RWPE2 (cell line): Measurements from ENCODE around the gene SEC14L6.

Experiments
- ATAC-seq: fragments of 200-7000 bp; cut with Tn5 transposase; 3 replicates; pipeline ENCODE4 v1.9.1; 2021; ENCODE audit warnings: low read depth
- DNase-seq: peaks from one replicate; pipeline ENCODE4 v3.0.0-alpha.2; 2020; ENCODE audit warnings: low spot score
- H3K27ac ChIP-seq: fragments of 450-650 bp; 2 replicates; pipeline ENCODE4 v1.5.1; 2017; ENCODE audit warnings: mild to moderate bottlenecking; ENCODE audit not compliant: poor library complexity, severe bottlenecking
- H3K27me3 ChIP-seq: fragments of 250-450 bp; sonication (Bioruptor Pico); 2 replicates; pipeline ENCODE4 v1.5.1; 2021; ENCODE audit warnings: mild to moderate bottlenecking, moderate library complexity; ENCODE audit not compliant: insufficient read depth, poor library complexity, severe bottlenecking
- H3K36me3 ChIP-seq: fragments of 250-450 bp; sonication (Bioruptor Pico); 2 replicates; pipeline ENCODE4 v1.5.1; 2020; ENCODE audit warnings: low read depth, mild to moderate bottlenecking, moderate library complexity
- H3K4me1 ChIP-seq: fragments of 250-450 bp; sonication (Bioruptor Pico); 2 replicates; pipeline ENCODE4 v1.5.1; 2021; ENCODE audit warnings: mild to moderate bottlenecking, moderate library complexity; ENCODE audit not compliant: insufficient read depth, poor library complexity, severe bottlenecking
- H3K4me3 ChIP-seq: fragments of 250-450 bp; sonication (Bioruptor Pico); 2 replicates; pipeline ENCODE4 v1.5.1; 2021; ENCODE audit warnings: mild to moderate bottlenecking, moderate library complexity; ENCODE audit not compliant: severe bottlenecking
- H3K9me3 ChIP-seq: fragments of 250-450 bp; sonication (Bioruptor Pico); 2 replicates; pipeline ENCODE4 v1.5.1; 2021; ENCODE audit warnings: mild to moderate bottlenecking, moderate library complexity; ENCODE audit not compliant: severe bottlenecking
- CTCF ChIP-seq: fragments of 450-650 bp; IDR thresholded peaks from one replicate; pipeline ENCODE4 v1.5.1; 2017; ENCODE audit warnings: mild to moderate bottlenecking, moderate library complexity; ENCODE audit not compliant: poor library complexity, severe bottlenecking

SEC14L6 gene

GRCh38 chr22:30586414-30586813 lies 39.9 kb upstream of the SEC14L6 start:
- Histone ChIP-seq H3K4me3 (no peak overlapping the region), H3K36me3 (peaks cover 84% of the 10 kb centered on the region), H3K27ac (no peak overlapping the region), H3K4me1 (peaks cover 7% of the 10 kb centered on the region), H3K9me3 (no peaks in the 10 kb centered on the region), H3K27me3 (no peaks in the 10 kb centered on the region)
- no peak for TF ChIP-seq CTCF
- ATAC-seq (no peak), DNase-seq (no peak)

- H3K4me3 ChIP-seq: no peak overlapping the region
- H3K36me3 ChIP-seq: peaks cover 94% of the 10 kb centered on the region
- TF ChIP-seq CTCF: no peak
These were observed 37.9 kb upstream of the SEC14L6 start for GRCh38 chr22:30584441-30584840.

GRCh38 chr22:30582788-30583545 lies 36.4 kb upstream of the SEC14L6 start:
- no peak for TF ChIP-seq CTCF
- no peaks in the 10 kb centered on the region for H3K9me3 ChIP-seq
- peaks cover 94% of the 10 kb centered on the region for H3K36me3 ChIP-seq
- no peaks in the 10 kb centered on the region for H3K4me1 ChIP-seq
- no peak overlapping the region for H3K4me3 ChIP-seq
- DNase-seq (no peak), ATAC-seq (no peak)
- no peak overlapping the region for H3K27ac ChIP-seq
- no peaks in the 10 kb centered on the region for H3K27me3 ChIP-seq

More at GRCh38 chr22:30584441-30584840, 37.9 kb upstream of the SEC14L6 start:
- no peaks in the 10 kb centered on the region for H3K27me3 ChIP-seq
- no peaks in the 10 kb centered on the region for H3K4me1 ChIP-seq
- H3K27ac ChIP-seq: no peak overlapping the region
- DNase-seq (no peak), ATAC-seq (no peak)
- H3K9me3 ChIP-seq: no peaks in the 10 kb centered on the region

GRCh38 chr22:30582051-30582450 lies 35.5 kb upstream of the SEC14L6 start:
- Histone ChIP-seq H3K27me3 (no peaks in the 10 kb centered on the region), H3K36me3 (peaks cover 94% of the 10 kb centered on the region), H3K4me1 (no peaks in the 10 kb centered on the region), H3K4me3 (no peak overlapping the region), H3K27ac (no peak overlapping the region), H3K9me3 (no peaks in the 10 kb centered on the region)
- TF ChIP-seq CTCF: no peak
- no peak for ATAC-seq
- DNase-seq: no peak

DNA sequence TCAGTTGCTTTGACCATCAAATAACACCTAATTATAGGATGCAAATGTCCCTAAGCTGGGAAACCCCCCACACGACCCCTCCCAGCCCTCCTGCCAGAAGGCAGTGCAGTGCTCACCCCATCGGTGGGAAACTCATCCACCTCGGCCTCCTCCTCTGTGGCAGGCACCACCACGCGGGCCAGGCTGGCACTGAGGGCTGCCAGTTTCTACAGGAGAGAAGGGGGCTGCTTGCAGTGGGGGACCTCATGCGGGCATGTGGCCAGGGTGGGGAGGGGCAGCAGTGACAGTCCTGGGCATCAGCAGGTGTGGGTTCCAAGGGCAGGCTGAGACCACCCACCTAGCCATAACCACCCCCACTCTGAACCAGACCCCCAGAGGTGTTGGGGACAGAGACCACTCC lies 34.4 kb upstream of the SEC14L6 start:
- Histone ChIP-seq H3K27me3 (no peaks in the 10 kb centered on the region), H3K27ac (no peak overlapping the region), H3K4me3 (no peak overlapping the region), H3K36me3 (peaks cover 91% of the 10 kb centered on the region), H3K4me1 (no peaks in the 10 kb centered on the region), H3K9me3 (no peaks in the 10 kb centered on the region)
- ATAC-seq (no peak), DNase-seq (no peak)
- TF ChIP-seq CTCF: no peak
